H1 (cell line): ENCODE results near the gene PRR36.

ENCODE experiments used
- BCL11A ChIP-seq, 2 experiments: IDR thresholded peaks; one replicate each; pipeline ENCODE4 v1.6.1; 2011; ENCODE audit warnings: low read depth in 2 of 2, low read length in 2 of 2, mild to moderate bottlenecking in 2 of 2
- CHD2 ChIP-seq: IDR thresholded peaks from 2 replicates; pipeline ENCODE4 v1.6.1; 2012; ENCODE audit warnings: low read length, improper control_type of control experiment
- GABPA ChIP-seq: IDR thresholded peaks from 2 replicates; pipeline ENCODE4 v1.6.1; 2011; ENCODE audit warnings: mild to moderate bottlenecking, low read length, moderate library complexity, borderline replicate concordance; ENCODE audit not compliant: insufficient read depth
- JUN ChIP-seq: IDR thresholded peaks from 2 replicates; pipeline ENCODE4 v1.6.1; 2011; ENCODE audit warnings: low read depth, mild to moderate bottlenecking, improper control_type of control experiment, low read length
- KDM5A ChIP-seq: fragments of 200-600 bp; IDR thresholded peaks from 2 replicates; pipeline ENCODE4 v1.7.1; 2012; ENCODE audit warnings: mild to moderate bottlenecking, low read length, inconsistent platforms, mixed read lengths
- RAD21 ChIP-seq, 2 experiments: IDR thresholded peaks in 1 of 2; conservative IDR thresholded peaks in 1 of 2; 2 replicates each; pipeline ENCODE4 v1.6.1; 2011; ENCODE audit warnings: low read depth in 2 of 2, low read length in 2 of 2, improper control_type of control experiment in 1 of 2, inconsistent platforms in 1 of 2, mild to moderate bottlenecking in 1 of 2, moderate library complexity in 1 of 2
- RFX5 ChIP-seq: IDR thresholded peaks from 2 replicates; pipeline ENCODE4 v1.6.1; 2011; ENCODE audit warnings: low read depth, low read length, improper control_type of control experiment, borderline replicate concordance
- RXRA ChIP-seq: IDR thresholded peaks from 2 replicates; pipeline ENCODE4 v1.6.1; 2011; ENCODE audit warnings: low read depth, mild to moderate bottlenecking, low read length, moderate library complexity; ENCODE audit not compliant: insufficient read depth
- YY1 ChIP-seq: IDR thresholded peaks from 2 replicates; pipeline ENCODE4 v1.6.1; 2011; ENCODE audit warnings: low read depth, mild to moderate bottlenecking, low read length
- ZNF274 ChIP-seq: IDR thresholded peaks from 2 replicates; pipeline ENCODE4 v1.7.0; 2012; ENCODE audit warnings: low read length, borderline replicate concordance; ENCODE audit errors: extremely low read depth
- TF ChIP-seq, protein P1 (sequence below), 3 experiments: IDR thresholded peaks; 1 replicate in 2 of 3; 2 replicates in 1 of 3; pipeline versions ENCODE4 v1.5.1 to v1.6.1; 2011; ENCODE audit warnings: low read length in 3 of 3, mild to moderate bottlenecking in 3 of 3, inconsistent platforms in 2 of 3, low read depth in 1 of 3, moderate library complexity in 1 of 3; ENCODE audit not compliant: insufficient read depth in 1 of 3; ENCODE audit errors: control extremely low read depth in 1 of 3

DNA sequence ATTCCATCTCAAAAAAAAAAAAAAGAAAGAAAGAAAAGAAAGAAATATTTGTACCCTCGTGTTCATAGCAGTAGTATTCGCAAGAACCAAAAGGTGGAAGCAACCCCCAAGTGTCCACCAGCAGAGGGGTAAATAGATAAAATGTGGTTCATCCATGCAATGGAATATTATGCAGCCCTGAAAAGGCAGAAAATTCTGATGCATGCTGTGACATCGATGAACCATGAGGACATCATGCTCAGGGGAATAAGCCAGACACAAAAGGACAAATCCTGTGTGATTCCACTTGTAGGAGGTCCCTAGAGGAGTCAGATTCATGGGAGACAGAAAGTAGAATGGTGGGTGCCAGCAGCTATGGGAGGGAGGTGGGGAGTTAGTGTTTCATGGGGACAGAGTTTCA, 7.7 kb upstream of the PRR36 start:
- TF ChIP-seq YY1: no peak
- TF ChIP-seq JUN: no peak
- TF ChIP-seq BCL11A (IDR thresholded peaks at IDR 0.05; ENCODE audit: low read depth in 2 of 2, low read length in 2 of 2): no peak
- TF ChIP-seq, protein P1, sequence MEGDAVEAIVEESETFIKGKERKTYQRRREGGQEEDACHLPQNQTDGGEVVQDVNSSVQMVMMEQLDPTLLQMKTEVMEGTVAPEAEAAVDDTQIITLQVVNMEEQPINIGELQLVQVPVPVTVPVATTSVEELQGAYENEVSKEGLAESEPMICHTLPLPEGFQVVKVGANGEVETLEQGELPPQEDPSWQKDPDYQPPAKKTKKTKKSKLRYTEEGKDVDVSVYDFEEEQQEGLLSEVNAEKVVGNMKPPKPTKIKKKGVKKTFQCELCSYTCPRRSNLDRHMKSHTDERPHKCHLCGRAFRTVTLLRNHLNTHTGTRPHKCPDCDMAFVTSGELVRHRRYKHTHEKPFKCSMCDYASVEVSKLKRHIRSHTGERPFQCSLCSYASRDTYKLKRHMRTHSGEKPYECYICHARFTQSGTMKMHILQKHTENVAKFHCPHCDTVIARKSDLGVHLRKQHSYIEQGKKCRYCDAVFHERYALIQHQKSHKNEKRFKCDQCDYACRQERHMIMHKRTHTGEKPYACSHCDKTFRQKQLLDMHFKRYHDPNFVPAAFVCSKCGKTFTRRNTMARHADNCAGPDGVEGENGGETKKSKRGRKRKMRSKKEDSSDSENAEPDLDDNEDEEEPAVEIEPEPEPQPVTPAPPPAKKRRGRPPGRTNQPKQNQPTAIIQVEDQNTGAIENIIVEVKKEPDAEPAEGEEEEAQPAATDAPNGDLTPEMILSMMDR (IDR thresholded peaks at IDR 0.05; ENCODE audit: control extremely low read depth in 1 of 3, insufficient read depth in 1 of 3, low read depth in 1 of 3, low read length in 3 of 3): no peak
- no peak for TF ChIP-seq CHD2
- no peak for TF ChIP-seq RAD21 (IDR thresholded peaks at IDR 0.05 in 1 of 2, conservative IDR thresholded peaks at IDR 0.05 in 1 of 2; ENCODE audit: low read depth in 2 of 2, low read length in 2 of 2)
- no peak for TF ChIP-seq RXRA
- TF ChIP-seq GABPA: no peak
- no peak for TF ChIP-seq ZNF274
- TF ChIP-seq KDM5A: no peak
- TF ChIP-seq RFX5: no peak
